Liver (tissue), 9 donors: ENCODE data around the gene TEX14. TPM values are rescaled to one million over a fixed set of nuclear protein-coding genes. Genes with fewer than 3 reads are reported as not detected.

ENCODE experiments used
- DNase-seq: peaks from one replicate; pipeline ENCODE4 v3.0.0-alpha.2; 2017; ENCODE audit warnings: low spot score
- H3K27ac ChIP-seq, 2 donors: one replicate each; pipeline ENCODE4 v1.7.0; 2013; ENCODE audit warnings: inconsistent platforms in 2 of 2, low read length in 2 of 2, control low read depth in 1 of 2, low read depth in 1 of 2, mild to moderate bottlenecking in 1 of 2
- H3K27me3 ChIP-seq, 4 donors: one replicate each; pipeline versions ENCODE4 v1.6.1 to v1.7.0; 2013; ENCODE audit warnings: low read length in 3 of 4, inconsistent platforms in 1 of 4, mild to moderate bottlenecking in 1 of 4, moderate library complexity in 1 of 4; ENCODE audit not compliant: control insufficient read depth in 4 of 4, insufficient read depth in 4 of 4
- H3K36me3 ChIP-seq, 4 donors: one replicate each; pipeline versions ENCODE4 v1.6.1 to v1.7.0; 2013; ENCODE audit warnings: low read length in 3 of 4, mild to moderate bottlenecking in 3 of 4, low read depth in 1 of 4, moderate library complexity in 1 of 4; ENCODE audit not compliant: control insufficient read depth in 4 of 4, insufficient read depth in 3 of 4
- H3K4me1 ChIP-seq, 4 donors: one replicate each; pipeline versions ENCODE4 v1.6.1 to v1.7.0; 2013; ENCODE audit warnings: low read length in 3 of 4, mild to moderate bottlenecking in 3 of 4, moderate library complexity in 1 of 4; ENCODE audit not compliant: control insufficient read depth in 4 of 4, insufficient read depth in 4 of 4
- H3K4me3 ChIP-seq, 3 donors: one replicate each; pipeline versions ENCODE4 v1.6.1 to v1.7.0; 2013; ENCODE audit warnings: low read length in 3 of 3, control low read depth in 1 of 3, low read depth in 1 of 3, mild to moderate bottlenecking in 1 of 3
- H3K9ac ChIP-seq, 2 donors: one replicate each; pipeline ENCODE4 v1.7.0; 2013; ENCODE audit warnings: low read length in 2 of 2, mild to moderate bottlenecking in 2 of 2, moderate library complexity in 2 of 2, control low read depth in 1 of 2, low read depth in 1 of 2
- H3K9me3 ChIP-seq, 4 donors: one replicate each; pipeline versions ENCODE4 v1.6.1 to v1.7.0; 2013; ENCODE audit warnings: low read length in 3 of 4; ENCODE audit not compliant: control insufficient read depth in 4 of 4
- EGR1 ChIP-seq, 2 donors: IDR thresholded peaks; 2 replicates each; pipeline ENCODE4 v1.6.1; 2016 to 2018; ENCODE audit warnings: antibody characterized with exemption in 2 of 2, low read depth in 2 of 2
- FOXA1 ChIP-seq: IDR thresholded peaks from 2 replicates; pipeline ENCODE4 v1.6.1; 2016; ENCODE audit warnings: antibody characterized with exemption
- FOXA2 ChIP-seq: IDR thresholded peaks from 2 replicates; pipeline ENCODE4 v1.6.1; 2016; ENCODE audit warnings: antibody characterized with exemption
- GABPA ChIP-seq, 2 donors: IDR thresholded peaks in 1 of 2; conservative IDR thresholded peaks in 1 of 2; 2 replicates each; pipeline ENCODE4 v1.6.1; 2016; ENCODE audit warnings: antibody characterized with exemption in 2 of 2, mild to moderate bottlenecking in 1 of 2, moderate library complexity in 1 of 2
- HNF4A ChIP-seq, 2 donors: conservative IDR thresholded peaks; 2 replicates each; pipeline ENCODE4 v1.6.1; 2016; ENCODE audit warnings: antibody characterized with exemption in 2 of 2, mild to moderate bottlenecking in 2 of 2
- HNF4G ChIP-seq: IDR thresholded peaks from 2 replicates; pipeline ENCODE4 v1.6.1; 2016; ENCODE audit warnings: antibody characterized with exemption
- JUND ChIP-seq, 2 donors: IDR thresholded peaks; 2 replicates each; pipeline ENCODE4 v1.6.1; 2016; ENCODE audit warnings: antibody characterized with exemption in 2 of 2
- NR2F2 ChIP-seq: IDR thresholded peaks from 2 replicates; pipeline ENCODE4 v1.6.1; 2016; ENCODE audit warnings: antibody characterized with exemption
- RAD21 ChIP-seq, 2 donors: IDR thresholded peaks; 2 replicates each; pipeline ENCODE4 v1.6.1; 2016; ENCODE audit warnings: antibody characterized with exemption in 2 of 2, mild to moderate bottlenecking in 2 of 2
- REST ChIP-seq: IDR thresholded peaks from 2 replicates; pipeline ENCODE4 v1.6.1; 2016; ENCODE audit warnings: antibody characterized with exemption, mild to moderate bottlenecking
- RXRA ChIP-seq, 2 donors: IDR thresholded peaks; 2 replicates each; pipeline ENCODE4 v1.6.1; 2017 to 2018; ENCODE audit warnings: antibody characterized with exemption in 2 of 2, mild to moderate bottlenecking in 1 of 2
- SP1 ChIP-seq: IDR thresholded peaks from 2 replicates; pipeline ENCODE4 v1.6.1; 2018; ENCODE audit warnings: antibody characterized with exemption, mild to moderate bottlenecking
- TAF1 ChIP-seq: conservative IDR thresholded peaks from 2 replicates; pipeline ENCODE4 v1.6.1; 2016; ENCODE audit warnings: antibody characterized with exemption, mild to moderate bottlenecking
- YY1 ChIP-seq: IDR thresholded peaks from 2 replicates; pipeline ENCODE4 v1.6.1; 2016; ENCODE audit warnings: antibody characterized with exemption, mild to moderate bottlenecking
- ZBTB33 ChIP-seq: IDR thresholded peaks from 2 replicates; pipeline ENCODE4 v1.6.1; 2016; ENCODE audit warnings: antibody characterized with exemption
- WGBS: extraction: QIAGEN DNeasy Blood & Tissue Kit; methylation state at CpG from one replicate; pipeline ENCODE4 v1.1.7; 2013; 5-methylcytosine and 5-hydroxymethylcytosine counted together
- polyA plus RNA-seq, 2 donors: library from polyadenylated mRNA; stranded (reverse) in 1 of 2; unstranded in 1 of 2; fragments of 200-250 nt in 1 of 2; fragments of >200 nt in 1 of 2; fragmentation: Nextera tagmentation in 1 of 2; extraction: Ambion mirVana in 1 of 2; gene quantifications; one replicate each; pipeline versions ENCODE4 v1.2.1 to v1.2.3, GENCODE V29; 2013 to 2015
- total RNA-seq, 2 donors: library from RNA; depleted of rRNA; stranded (reverse); fragments of >200 nt; gene quantifications; one replicate each; pipeline ENCODE4 v1.2.3, GENCODE V29; 2014
- TF ChIP-seq, protein P1 (sequence below): IDR thresholded peaks from 2 replicates; pipeline ENCODE4 v1.6.1; 2016; ENCODE audit warnings: antibody characterized with exemption
- TF ChIP-seq, protein P2 (sequence below): fragments of 150-350 bp; IDR thresholded peaks from 2 replicates; pipeline ENCODE4 v1.5.1; 2017; ENCODE audit warnings: improper control_type of control experiment, low read depth, low read length; ENCODE audit not compliant: missing input control
- TF ChIP-seq, protein P3 (sequence below): IDR thresholded peaks from 2 replicates; pipeline ENCODE4 v1.6.1; 2016; ENCODE audit warnings: antibody characterized with exemption
- donor health status: healthy.
- donor health status: healthy.
- donor health status: healthy.
- donor health status: healthy.
- donor health status: healthy.

TEX14 gene
- total and polyA plus RNA-seq, 4 donors, result 0.01 to 0.17 (median 0.13) TPM

GRCh38 chr17:58693751-58694150 is 1.9 kb upstream of the TEX14 start:
- Histone ChIP-seq H3K4me1 (peaks cover 4 to 17% (median 12%) of the 10 kb centered on the region in 4 donors), H3K4me3 (no peak overlapping the region), H3K27me3 (no peaks in the 10 kb centered on the region), H3K9me3 (no peaks in the 10 kb centered on the region), H3K27ac (no peak overlapping the region), H3K36me3 (peaks cover 0 to 2% (median 0%) of the 10 kb centered on the region in 4 donors), H3K9ac (peak overlapping the region in 1 of 2 donors; percentile 97)
- no peak for DNase-seq
- TF ChIP-seq GABPA (IDR thresholded peaks at IDR 0.05 in 1 of 2, conservative IDR thresholded peaks at IDR 0.05 in 1 of 2), result no peak
- no peak for TF ChIP-seq ZBTB33
- TF ChIP-seq, protein P1, sequence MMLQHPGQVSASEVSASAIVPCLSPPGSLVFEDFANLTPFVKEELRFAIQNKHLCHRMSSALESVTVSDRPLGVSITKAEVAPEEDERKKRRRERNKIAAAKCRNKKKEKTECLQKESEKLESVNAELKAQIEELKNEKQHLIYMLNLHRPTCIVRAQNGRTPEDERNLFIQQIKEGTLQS, result no peak
- no peak for TF ChIP-seq NR2F2
- TF ChIP-seq HNF4G, result no peak
- TF ChIP-seq EGR1 (IDR thresholded peaks at IDR 0.05; ENCODE audit: low read depth in 2 of 2), result no peak
- no peak for TF ChIP-seq RXRA (IDR thresholded peaks at IDR 0.05)
- TF ChIP-seq FOXA1, result no peak
- TF ChIP-seq JUND (IDR thresholded peaks at IDR 0.05), result no peak
- TF ChIP-seq SP1, result no peak
- TF ChIP-seq, protein P2, sequence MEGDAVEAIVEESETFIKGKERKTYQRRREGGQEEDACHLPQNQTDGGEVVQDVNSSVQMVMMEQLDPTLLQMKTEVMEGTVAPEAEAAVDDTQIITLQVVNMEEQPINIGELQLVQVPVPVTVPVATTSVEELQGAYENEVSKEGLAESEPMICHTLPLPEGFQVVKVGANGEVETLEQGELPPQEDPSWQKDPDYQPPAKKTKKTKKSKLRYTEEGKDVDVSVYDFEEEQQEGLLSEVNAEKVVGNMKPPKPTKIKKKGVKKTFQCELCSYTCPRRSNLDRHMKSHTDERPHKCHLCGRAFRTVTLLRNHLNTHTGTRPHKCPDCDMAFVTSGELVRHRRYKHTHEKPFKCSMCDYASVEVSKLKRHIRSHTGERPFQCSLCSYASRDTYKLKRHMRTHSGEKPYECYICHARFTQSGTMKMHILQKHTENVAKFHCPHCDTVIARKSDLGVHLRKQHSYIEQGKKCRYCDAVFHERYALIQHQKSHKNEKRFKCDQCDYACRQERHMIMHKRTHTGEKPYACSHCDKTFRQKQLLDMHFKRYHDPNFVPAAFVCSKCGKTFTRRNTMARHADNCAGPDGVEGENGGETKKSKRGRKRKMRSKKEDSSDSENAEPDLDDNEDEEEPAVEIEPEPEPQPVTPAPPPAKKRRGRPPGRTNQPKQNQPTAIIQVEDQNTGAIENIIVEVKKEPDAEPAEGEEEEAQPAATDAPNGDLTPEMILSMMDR, result no peak
- TF ChIP-seq, protein P3, sequence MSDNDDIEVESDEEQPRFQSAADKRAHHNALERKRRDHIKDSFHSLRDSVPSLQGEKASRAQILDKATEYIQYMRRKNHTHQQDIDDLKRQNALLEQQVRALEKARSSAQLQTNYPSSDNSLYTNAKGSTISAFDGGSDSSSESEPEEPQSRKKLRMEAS, result no peak
- TF ChIP-seq FOXA2, result no peak
- no peak for TF ChIP-seq RAD21 (IDR thresholded peaks at IDR 0.05)
- TF ChIP-seq REST, result no peak
- TF ChIP-seq YY1, result no peak
- no peak for TF ChIP-seq HNF4A (conservative IDR thresholded peaks at IDR 0.05)
- TF ChIP-seq TAF1, result no peak
- 90% methylated on average over 2 of the region's 2 CpGs for WGBS
